Measurements from ENCODE around the gene CATSPER3.

Gene CATSPER3

DNA sequence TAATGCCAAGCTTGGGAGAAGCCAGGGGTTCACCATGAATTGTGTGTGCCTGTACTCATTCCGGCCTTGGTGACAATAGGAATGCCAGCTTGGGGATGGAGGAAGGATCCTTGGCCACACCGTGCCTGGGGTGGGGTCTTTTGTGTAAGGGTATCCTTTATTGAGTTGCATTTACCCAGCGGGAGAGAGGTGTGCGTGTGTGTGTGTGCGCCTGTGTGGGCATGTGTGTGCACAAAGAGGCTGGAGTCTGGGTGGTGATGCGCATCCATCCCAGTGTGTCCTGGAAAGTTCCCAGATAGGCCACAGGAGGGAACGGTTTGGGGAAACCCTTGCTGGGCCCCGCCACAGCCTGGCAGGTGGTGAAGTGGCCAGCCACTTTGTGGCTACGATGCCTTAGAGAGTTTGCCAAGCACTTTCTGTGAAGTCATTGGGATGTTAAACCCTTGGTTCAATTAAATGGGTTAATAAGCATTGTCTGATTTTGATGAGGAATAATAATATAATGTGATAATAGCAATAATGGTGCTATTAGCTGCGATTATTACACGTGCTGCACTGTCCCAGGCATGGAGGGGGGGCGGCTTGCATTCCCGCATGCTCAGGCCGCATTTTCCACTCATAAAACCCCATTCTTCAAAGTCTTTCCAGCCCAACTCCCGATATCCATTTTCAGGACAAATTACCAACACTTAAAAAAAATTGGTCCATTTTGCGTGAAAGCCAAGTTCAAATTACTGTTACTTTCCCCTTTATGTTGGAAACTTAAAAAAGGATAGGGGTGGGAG, 52.6 kb downstream of the CATSPER3 start:
- Mint-ChIP-seq H3K27ac (no peak overlapping the region), H3K36me3 (ENCODE audit: low read depth) (no peaks in the 10 kb centered on the region), H3K4me3 (no peak overlapping the region), H3K4me1 (peaks cover 1% of the 10 kb centered on the region), H3K9me3 (no peaks in the 10 kb centered on the region), H3K27me3 (ENCODE audit: low read depth) (peaks cover 55% of the 10 kb centered on the region)
- TF ChIP-seq CTCF (IDR thresholded peaks at IDR 0.05; ENCODE audit: unreplicated experiment in 3 of 3) = no peak

DNA sequence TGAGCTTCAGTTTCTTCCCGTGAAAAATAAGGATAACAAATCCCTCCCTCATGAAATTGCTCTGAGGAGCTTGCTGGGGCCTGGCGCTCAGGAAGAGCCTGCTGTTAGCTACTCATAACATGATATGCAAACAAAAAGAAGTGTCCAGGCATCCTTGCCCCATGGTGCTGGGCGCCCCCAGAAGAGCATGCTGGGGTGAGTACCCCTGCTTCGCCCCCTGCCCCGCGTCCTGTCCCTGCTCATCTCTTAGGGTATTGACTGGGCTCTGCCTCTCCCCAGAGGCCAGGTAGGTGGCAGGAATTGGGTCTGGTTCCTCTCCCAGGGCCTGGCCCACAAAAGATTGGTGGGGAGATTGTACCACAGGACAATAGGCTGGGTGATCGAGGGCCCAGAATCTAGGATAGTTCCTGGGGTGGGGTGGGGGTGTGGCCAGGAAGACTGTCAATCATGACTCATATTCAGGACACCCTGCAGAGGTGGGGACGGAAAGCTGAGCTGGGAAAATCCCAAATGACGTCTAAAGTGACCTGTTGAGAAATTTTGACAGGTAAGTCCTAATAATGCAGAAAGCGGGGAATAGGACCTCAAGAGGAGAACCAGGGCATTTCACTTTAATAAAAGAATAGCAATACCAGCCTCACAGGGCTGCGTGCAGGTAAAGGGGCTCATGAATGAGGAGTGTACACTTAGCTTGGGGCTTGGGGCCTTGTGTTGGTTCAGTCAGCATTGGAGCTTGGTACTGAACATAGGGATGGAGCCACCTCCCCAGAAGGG, 57.4 kb downstream of the CATSPER3 start:
- Mint-ChIP-seq H3K4me3 (no peak overlapping the region), H3K4me1 (peaks cover 28% of the 10 kb centered on the region), H3K27ac (no peak overlapping the region), H3K9me3 (no peaks in the 10 kb centered on the region), H3K36me3 (ENCODE audit: low read depth) (peaks cover 7% of the 10 kb centered on the region), H3K27me3 (ENCODE audit: low read depth) (peaks cover 81% of the 10 kb centered on the region)
- TF ChIP-seq CTCF (IDR thresholded peaks at IDR 0.05; ENCODE audit: unreplicated experiment in 3 of 3) = no peak

GRCh38 chr5:135025730-135026644, 58.3 kb downstream of the CATSPER3 start:
- H3K27ac Mint-ChIP-seq = no peak overlapping the region
- TF ChIP-seq CTCF (IDR thresholded peaks at IDR 0.05; ENCODE audit: unreplicated experiment in 3 of 3) = no peak
- H3K27me3 Mint-ChIP-seq (ENCODE audit: low read depth) = peaks cover 87% of the 10 kb centered on the region
- peaks cover 7% of the 10 kb centered on the region for H3K36me3 Mint-ChIP-seq (ENCODE audit: low read depth)
- no peak overlapping the region for H3K4me3 Mint-ChIP-seq
- no peaks in the 10 kb centered on the region for H3K9me3 Mint-ChIP-seq
- peaks cover 28% of the 10 kb centered on the region for H3K4me1 Mint-ChIP-seq

DNA sequence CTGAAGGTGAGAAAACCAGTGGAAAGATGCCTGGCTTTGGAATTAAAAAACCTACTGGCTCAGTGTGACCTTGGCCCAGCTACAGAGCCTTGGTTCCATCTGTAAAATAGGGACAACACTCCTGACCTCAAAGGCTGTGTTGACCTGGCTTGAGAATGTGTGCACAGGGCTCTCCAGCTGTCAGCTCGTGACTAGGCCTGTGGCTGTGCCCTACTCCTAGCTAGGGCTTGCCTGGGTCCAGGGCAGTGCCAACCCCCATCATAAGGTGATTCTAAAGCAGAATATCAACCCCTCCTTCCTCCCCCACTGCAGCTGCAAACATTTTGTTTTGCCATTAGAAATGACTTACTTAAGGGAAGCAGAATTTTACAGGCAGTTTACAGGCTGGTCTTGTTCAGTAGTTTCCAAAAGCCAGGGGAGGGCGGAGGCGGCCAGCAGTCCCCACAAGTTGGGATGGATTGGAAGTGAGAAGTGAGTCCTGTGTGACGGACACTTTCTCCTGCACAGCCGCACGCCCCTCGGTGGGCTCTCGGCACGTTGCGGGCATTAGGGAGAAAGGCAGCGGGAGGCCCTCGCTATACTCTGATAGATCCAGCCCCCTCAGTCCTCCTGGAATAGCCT, 59.0 kb downstream of the CATSPER3 start:
- Mint-ChIP-seq H3K27me3 (ENCODE audit: low read depth) (peaks cover 89% of the 10 kb centered on the region), H3K27ac (no peak overlapping the region), H3K36me3 (ENCODE audit: low read depth) (peaks cover 7% of the 10 kb centered on the region), H3K4me3 (peak overlapping the region; percentile 18 to 40 (median 26)), H3K9me3 (peaks cover under 1% of the 10 kb centered on the region), H3K4me1 (peaks cover 29% of the 10 kb centered on the region)
- no peak for TF ChIP-seq CTCF (IDR thresholded peaks at IDR 0.05; ENCODE audit: unreplicated experiment in 3 of 3)

GRCh38 chr5:135027266-135027696, 59.6 kb downstream of the CATSPER3 start:
- H3K4me3 Mint-ChIP-seq = peak overlapping the region; percentile 11 to 28 (median 24)
- TF ChIP-seq CTCF (IDR thresholded peaks at IDR 0.05; ENCODE audit: unreplicated experiment in 3 of 3) = no peak
- H3K27me3 Mint-ChIP-seq (ENCODE audit: low read depth) = peaks cover 89% of the 10 kb centered on the region
- H3K9me3 Mint-ChIP-seq = peaks cover 3% of the 10 kb centered on the region
- H3K27ac Mint-ChIP-seq = no peak overlapping the region
- H3K4me1 Mint-ChIP-seq = peaks cover 35% of the 10 kb centered on the region
- peaks cover 7% of the 10 kb centered on the region for H3K36me3 Mint-ChIP-seq (ENCODE audit: low read depth)
